Ecto neural progenitor cell (in vitro differentiated cells): Measurements from ENCODE around the gene EPHA8.

Experiments
- DNase-seq: peaks from one replicate; pipeline ENCODE4 v3.0.0-alpha.2; 2018; ENCODE audit warnings: low spot score

The EPHA8 gene

DNA sequence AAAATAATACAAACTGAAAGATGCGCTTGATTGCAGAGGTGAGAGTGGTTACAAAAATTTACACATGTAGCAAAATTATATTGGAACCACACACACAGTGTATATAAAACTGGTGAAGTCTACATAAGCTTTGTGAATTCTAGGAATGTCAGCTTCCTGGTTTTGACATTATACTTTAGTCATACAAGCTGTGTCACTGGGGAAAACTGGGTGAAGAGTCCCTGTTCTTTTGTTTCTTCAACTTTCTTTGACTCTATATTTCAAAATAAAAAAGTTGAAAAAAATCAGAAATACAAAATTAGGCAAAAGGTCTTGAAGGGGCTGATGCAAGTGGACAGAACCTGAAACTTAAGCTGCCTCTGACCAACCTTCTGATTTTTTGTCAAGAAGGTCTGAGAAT, 83.1 kb downstream of the EPHA8 start:
- DNase-seq = no peak

DNA sequence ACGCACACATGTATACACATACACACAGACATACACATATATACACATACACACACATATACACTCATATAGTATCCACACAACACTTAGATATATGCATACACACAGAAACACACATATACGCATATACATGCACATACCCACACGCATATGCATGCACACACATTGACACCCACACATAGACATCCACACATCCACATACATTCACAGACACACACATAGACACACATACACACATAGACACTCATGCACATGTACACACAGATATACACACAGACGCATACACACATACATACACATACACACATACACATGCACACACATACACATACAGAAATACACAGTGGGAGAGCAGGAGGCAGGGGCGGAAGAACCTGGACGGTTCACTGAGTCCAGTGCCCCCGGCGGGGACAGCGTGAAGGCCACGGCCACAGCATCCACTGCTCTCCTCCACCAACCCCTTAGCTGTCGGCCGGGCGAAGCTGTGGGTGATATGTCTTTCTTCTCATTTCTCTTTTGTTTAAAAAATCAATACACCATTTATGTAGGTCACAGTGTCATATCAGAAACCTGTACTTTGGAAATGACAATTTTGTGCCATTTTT, 86.9 kb downstream of the EPHA8 start:
- DNase-seq = no peak

DNA sequence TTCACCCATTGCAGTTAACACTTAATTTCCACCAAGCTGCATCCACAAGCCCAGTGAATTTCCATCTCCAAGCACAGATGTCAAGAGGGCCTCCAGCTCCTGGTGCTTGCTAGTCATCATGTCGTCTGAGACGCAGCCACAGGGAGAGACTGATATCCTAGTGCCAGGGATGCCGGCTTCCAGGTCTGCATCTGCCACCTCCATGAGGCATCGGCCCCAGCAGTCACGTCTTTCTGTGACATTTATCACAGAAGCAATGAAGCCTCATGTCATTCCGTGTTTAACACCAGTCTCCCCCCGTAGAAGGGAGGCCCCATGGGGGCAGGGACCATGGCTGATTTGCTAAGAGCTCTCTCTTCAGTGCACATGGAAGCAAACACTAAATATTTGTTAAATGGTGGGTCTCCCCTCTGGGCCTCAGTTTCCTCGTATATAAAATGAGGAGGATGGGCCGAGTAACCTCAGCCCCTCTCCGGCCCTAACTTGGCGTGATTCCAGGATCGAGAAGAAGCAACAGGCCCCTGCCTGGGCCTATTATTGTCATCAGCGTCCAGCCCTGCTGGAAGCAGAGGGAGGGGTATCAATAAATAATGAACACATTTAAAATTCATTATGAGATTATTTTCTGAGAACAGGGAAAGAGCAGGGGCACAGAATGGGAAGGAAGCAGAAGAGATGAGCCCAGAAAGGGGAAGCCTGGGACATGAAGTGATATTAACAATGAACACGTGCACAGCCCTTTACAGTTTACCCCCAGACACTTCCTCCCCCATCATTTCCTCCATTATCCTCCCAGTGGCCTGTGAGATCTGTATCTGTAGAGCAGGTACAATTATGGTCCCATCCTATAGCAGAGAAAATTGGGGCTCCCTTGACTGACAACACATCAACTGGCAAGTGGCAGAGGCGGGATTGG, 88.9 kb downstream of the EPHA8 start:
- DNase-seq = no peak

GRCh38 chr1:22652881-22653316, 89.6 kb downstream of the EPHA8 start, which contains the start of gene C1QB:
Gene C1QB, plus strand, starts transcription at chr1:22653236. Its CDS starts 6,227 bp downstream, at chr1:22659463.
- DNase-seq = no peak
